PFSK-1 (cell line): Measurements from ENCODE around the gene CASP2.

ENCODE experiments used
- FOXP2 ChIP-seq: optimal IDR thresholded peaks from 2 replicates; pipeline ENCODE3; 2011; ENCODE audit warnings: borderline replicate concordance, control low read depth, inconsistent platforms; ENCODE audit not compliant: insufficient read depth; ENCODE audit errors: extremely low read length, extremely low read depth
- POLR2AphosphoS5 ChIP-seq: IDR thresholded peaks from 2 replicates; pipeline ENCODE4 v1.6.1; 2012; ENCODE audit warnings: low read depth, mild to moderate bottlenecking, control low read depth, low read length, moderate library complexity
- REST ChIP-seq, 2 experiments: IDR thresholded peaks; 2 replicates each; pipeline versions ENCODE4 v1.6.1 to v1.8.0; 2011 to 2012; ENCODE audit warnings: low read depth in 2 of 2, low read length in 2 of 2, control low read depth in 1 of 2, inconsistent platforms in 1 of 2, mild to moderate bottlenecking in 1 of 2, moderate library complexity in 1 of 2; ENCODE audit not compliant: insufficient read depth in 1 of 2
- SIN3A ChIP-seq: IDR thresholded peaks from 2 replicates; pipeline ENCODE4 v1.6.1; 2012; ENCODE audit warnings: mild to moderate bottlenecking, low read length, moderate library complexity, borderline replicate concordance; ENCODE audit not compliant: insufficient read depth
- TAF1 ChIP-seq: IDR thresholded peaks from 2 replicates; pipeline ENCODE4 v1.6.1; 2012; ENCODE audit warnings: low read length, control low read depth, borderline replicate concordance; ENCODE audit not compliant: insufficient read depth

- no peak for TF ChIP-seq TAF1
- no peak for TF ChIP-seq POLR2AphosphoS5
- no peak for TF ChIP-seq SIN3A
- TF ChIP-seq REST (IDR thresholded peaks at IDR 0.05; ENCODE audit: insufficient read depth in 1 of 2, low read depth in 2 of 2, low read length in 2 of 2): no peak
- no peak for TF ChIP-seq FOXP2
Observed at GRCh38 chr7:143337216-143337615, 49.1 kb downstream of the CASP2 start.
